ENCODE data around the gene SEBOX.

The SEBOX gene

DNA sequence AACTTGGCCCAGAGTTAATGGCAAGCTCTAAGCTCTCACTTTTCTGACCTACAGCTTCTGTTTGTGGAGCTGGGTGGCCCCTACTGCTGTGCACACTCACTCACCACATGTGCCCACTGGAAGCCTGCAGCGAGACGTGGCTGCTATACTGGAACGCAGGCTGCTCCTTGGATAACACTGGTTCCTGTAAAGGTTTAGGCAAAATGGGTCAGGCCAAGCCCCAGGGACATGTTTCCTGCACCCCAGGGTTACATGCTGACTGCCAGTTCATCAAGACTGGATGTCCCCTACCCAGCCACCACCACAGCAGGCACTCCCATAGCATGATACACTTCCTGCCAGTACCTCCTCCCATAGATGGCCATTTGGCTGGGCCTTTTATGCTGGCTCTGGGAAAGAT is 16.0 kb downstream of the SEBOX start:
- no peak for DNase-seq (ENCODE audit: extremely low spot score)
- POLR2A ChIA-PET: interaction anchor here (4.0 kb wide), 1 partner anchor 8 kb away, joined by 36 read pairs; the partner anchor contains the start of gene POLDIP2
- CTCF ChIA-PET: no interaction called here
- TF ChIP-seq BHLHE40 (IDR thresholded peaks at IDR 0.05; ENCODE audit: borderline replicate concordance): no peak
- TF ChIP-seq ARNT (IDR thresholded peaks at IDR 0.05): no peak
- no peak for TF ChIP-seq ELF4 (IDR thresholded peaks at IDR 0.05)
- TF ChIP-seq ZNF384 (IDR thresholded peaks at IDR 0.05): no peak
- no peak for TF ChIP-seq FOXK2 (IDR thresholded peaks at IDR 0.05)
- TF ChIP-seq L3MBTL2 (conservative IDR thresholded peaks at IDR 0.05): no peak
- TF ChIP-seq SUZ12 (IDR thresholded peaks at IDR 0.05): no peak
- TF ChIP-seq LEF1 (IDR thresholded peaks at IDR 0.05; ENCODE audit: borderline replicate concordance): no peak
- TF ChIP-seq TARDBP (IDR thresholded peaks at IDR 0.05): no peak
- no peak for TF ChIP-seq NFRKB (IDR thresholded peaks at IDR 0.05)
- no peak for TF ChIP-seq HDGF (IDR thresholded peaks at IDR 0.05; ENCODE audit: borderline replicate concordance)
- TF ChIP-seq SP1 (IDR thresholded peaks at IDR 0.05): no peak
- no peak for TF ChIP-seq FOXA1 (IDR thresholded peaks at IDR 0.05)
- TF ChIP-seq, protein P1, sequence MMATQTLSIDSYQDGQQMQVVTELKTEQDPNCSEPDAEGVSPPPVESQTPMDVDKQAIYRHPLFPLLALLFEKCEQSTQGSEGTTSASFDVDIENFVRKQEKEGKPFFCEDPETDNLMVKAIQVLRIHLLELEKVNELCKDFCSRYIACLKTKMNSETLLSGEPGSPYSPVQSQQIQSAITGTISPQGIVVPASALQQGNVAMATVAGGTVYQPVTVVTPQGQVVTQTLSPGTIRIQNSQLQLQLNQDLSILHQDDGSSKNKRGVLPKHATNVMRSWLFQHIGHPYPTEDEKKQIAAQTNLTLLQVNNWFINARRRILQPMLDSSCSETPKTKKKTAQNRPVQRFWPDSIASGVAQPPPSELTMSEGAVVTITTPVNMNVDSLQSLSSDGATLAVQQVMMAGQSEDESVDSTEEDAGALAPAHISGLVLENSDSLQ (IDR thresholded peaks at IDR 0.05): no peak
- no peak for TF ChIP-seq CTBP1 (IDR thresholded peaks at IDR 0.05; ENCODE audit: borderline replicate concordance)

DNA sequence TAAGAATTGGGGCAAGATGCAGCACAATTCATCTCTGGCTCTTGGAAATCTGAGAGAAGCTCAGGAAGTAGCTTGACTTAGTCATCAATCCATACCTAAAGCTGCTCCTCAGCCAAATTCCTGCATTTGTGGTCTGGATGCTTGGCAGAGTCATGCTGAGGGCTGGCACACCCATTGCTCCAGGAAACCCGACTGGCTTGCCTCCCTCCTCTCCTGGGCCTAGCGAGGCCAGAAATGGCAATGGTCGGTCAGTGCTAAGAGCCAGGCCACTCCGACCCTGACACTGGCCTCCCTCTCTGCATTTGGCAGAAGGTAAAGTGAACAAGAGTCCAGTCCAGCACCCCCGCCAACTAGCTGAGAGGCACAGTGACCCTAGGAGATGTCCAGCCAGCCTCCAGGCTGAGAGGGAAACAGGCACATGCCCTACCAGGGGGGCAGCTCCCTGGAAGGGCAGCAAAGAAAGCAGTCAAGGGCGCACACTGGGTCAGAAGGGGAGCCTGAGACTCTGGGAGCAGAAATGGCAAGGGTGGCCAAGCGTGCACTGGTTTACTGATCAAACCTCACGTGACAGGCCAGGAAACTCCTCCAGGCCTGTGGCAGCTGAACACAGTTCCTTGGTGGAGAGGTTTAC is 17.6 kb downstream of the SEBOX start:
- no peak for TF ChIP-seq ELF4 (IDR thresholded peaks at IDR 0.05)
- TF ChIP-seq HDGF (IDR thresholded peaks at IDR 0.05; ENCODE audit: borderline replicate concordance): no peak
- TF ChIP-seq FOXM1 (IDR thresholded peaks at IDR 0.05; ENCODE audit: borderline replicate concordance): no peak
- TF ChIP-seq CTBP1 (IDR thresholded peaks at IDR 0.05; ENCODE audit: borderline replicate concordance): no peak
- TF ChIP-seq ARNT (IDR thresholded peaks at IDR 0.05): no peak
- no peak for TF ChIP-seq TARDBP (IDR thresholded peaks at IDR 0.05)
- no peak for TF ChIP-seq SUZ12 (IDR thresholded peaks at IDR 0.05)
- TF ChIP-seq ZNF384 (IDR thresholded peaks at IDR 0.05): no peak
- TF ChIP-seq FOXK2 (IDR thresholded peaks at IDR 0.05): no peak
- TF ChIP-seq LEF1 (IDR thresholded peaks at IDR 0.05; ENCODE audit: borderline replicate concordance): no peak
- no peak for TF ChIP-seq L3MBTL2 (conservative IDR thresholded peaks at IDR 0.05)
- TF ChIP-seq BHLHE40 (IDR thresholded peaks at IDR 0.05; ENCODE audit: borderline replicate concordance): no peak
- no peak for TF ChIP-seq FOXA1 (IDR thresholded peaks at IDR 0.05)
- ChIA-PET POLR2A (interaction anchor here (1.3 to 4.0 kb wide), 3 partner anchors 8 to 12 kb away, joined by 4 to 36 read pairs (median 18); partner anchors contain the start of genes IFT20, POLDIP2 and TNFAIP1), CTCF (interaction anchor here (0.6 to 1.6 kb wide), 3 partner anchors 69 to 542 kb away, joined by 3 read pairs; no protein-coding TSS in a partner anchor)
- DNase-seq (ENCODE audit: extremely low spot score): no peak

DNA sequence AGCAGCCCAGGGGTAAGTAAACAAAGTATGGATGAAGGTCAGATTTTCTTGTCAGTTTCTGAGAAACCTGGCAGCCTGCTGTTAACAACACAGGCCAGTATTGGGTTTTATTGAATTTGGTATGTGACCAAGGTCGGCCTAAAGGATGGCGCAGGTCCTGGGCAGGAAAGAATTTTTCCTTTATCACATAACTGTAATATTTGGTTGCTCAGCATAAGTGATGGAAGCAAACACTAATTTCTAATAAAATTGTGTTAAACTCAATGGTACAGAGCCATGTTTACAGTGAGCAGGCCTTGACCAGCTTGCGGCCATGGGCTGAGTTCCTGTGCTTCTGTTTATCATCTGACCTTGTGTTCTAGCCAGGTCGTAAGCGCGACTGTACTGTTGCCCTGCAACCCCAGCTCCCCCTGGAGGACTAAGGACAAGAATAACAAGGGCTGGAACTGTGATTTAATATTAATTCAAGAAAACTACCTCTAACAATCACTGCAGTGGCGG is 18.2 kb downstream of the SEBOX start:
- DNase-seq (ENCODE audit: extremely low spot score): no peak
- ChIA-PET POLR2A (interaction anchor here (1.3 to 4.0 kb wide), 4 partner anchors 7 to 59 kb away, joined by 4 to 36 read pairs (median 13); partner anchors contain the start of genes IFT20, POLDIP2, SLC46A1 and TNFAIP1), CTCF (interaction anchor here (0.6 to 1.6 kb wide), 3 partner anchors 70 to 541 kb away, joined by 3 read pairs; no protein-coding TSS in a partner anchor)
- TF ChIP-seq BHLHE40 (IDR thresholded peaks at IDR 0.05; ENCODE audit: borderline replicate concordance) (no peak), SP1 (IDR thresholded peaks at IDR 0.05) (no peak), TARDBP (IDR thresholded peaks at IDR 0.05) (no peak), ZNF384 (IDR thresholded peaks at IDR 0.05) (no peak), ARNT (IDR thresholded peaks at IDR 0.05) (no peak), SUZ12 (IDR thresholded peaks at IDR 0.05) (no peak), FOXA1 (IDR thresholded peaks at IDR 0.05) (no peak), NFRKB (IDR thresholded peaks at IDR 0.05) (no peak), FOXM1 (IDR thresholded peaks at IDR 0.05; ENCODE audit: borderline replicate concordance) (no peak), L3MBTL2 (conservative IDR thresholded peaks at IDR 0.05) (no peak), CTBP1 (IDR thresholded peaks at IDR 0.05; ENCODE audit: borderline replicate concordance) (no peak), LEF1 (IDR thresholded peaks at IDR 0.05; ENCODE audit: borderline replicate concordance) (no peak)
- TF ChIP-seq, protein P1 (IDR thresholded peaks at IDR 0.05): no peak

DNA sequence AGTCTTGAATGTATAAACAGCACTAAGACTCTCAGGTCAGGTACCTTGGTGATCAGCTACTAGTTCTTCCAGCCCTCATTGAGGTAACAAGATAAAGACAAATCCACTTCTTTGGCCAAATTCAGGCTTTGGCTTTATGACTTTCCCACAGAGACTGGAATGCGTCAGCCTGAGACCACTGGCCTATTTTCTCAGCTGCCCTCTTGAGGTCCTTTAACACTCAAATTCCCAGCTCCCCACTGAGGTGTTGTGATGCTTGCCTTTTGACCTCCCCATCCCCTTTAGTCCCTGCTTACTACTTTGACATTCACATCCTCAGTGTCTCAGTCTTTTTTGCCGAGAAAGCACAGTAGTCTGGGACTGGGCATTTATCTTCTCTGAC is 18.8 kb downstream of the SEBOX start:
- ChIA-PET POLR2A (interaction anchor here (2.0 to 4.0 kb wide), 3 partner anchors 11 to 59 kb away, joined by 8 to 36 read pairs (median 18); partner anchors contain the start of genes IFT20, POLDIP2, SLC46A1 and TNFAIP1), CTCF (interaction anchor here (0.6 to 1.6 kb wide), 4 partner anchors 11 to 482 kb away, joined by 3 to 8 read pairs (median 3); partner anchors contain the start of genes IFT20 and TNFAIP1)
- no peak for DNase-seq (ENCODE audit: extremely low spot score)
- TF ChIP-seq L3MBTL2 (conservative IDR thresholded peaks at IDR 0.05) (no peak), FOXM1 (IDR thresholded peaks at IDR 0.05; ENCODE audit: borderline replicate concordance) (no peak), SUZ12 (IDR thresholded peaks at IDR 0.05) (no peak), SP1 (IDR thresholded peaks at IDR 0.05) (no peak), TARDBP (IDR thresholded peaks at IDR 0.05) (no peak), BHLHE40 (IDR thresholded peaks at IDR 0.05; ENCODE audit: borderline replicate concordance) (no peak), LEF1 (IDR thresholded peaks at IDR 0.05; ENCODE audit: borderline replicate concordance) (no peak), CTBP1 (IDR thresholded peaks at IDR 0.05; ENCODE audit: borderline replicate concordance) (no peak), HDGF (IDR thresholded peaks at IDR 0.05; ENCODE audit: borderline replicate concordance) (no peak), FOXK2 (IDR thresholded peaks at IDR 0.05) (no peak), FOXA1 (IDR thresholded peaks at IDR 0.05) (no peak), ZNF384 (IDR thresholded peaks at IDR 0.05) (no peak), NFRKB (IDR thresholded peaks at IDR 0.05) (no peak), ARNT (IDR thresholded peaks at IDR 0.05) (no peak), ELF4 (IDR thresholded peaks at IDR 0.05) (no peak)
- TF ChIP-seq, protein P1 (IDR thresholded peaks at IDR 0.05): no peak
